ENCODE results near the gene AKAP14. TPM values are rescaled to one million over a fixed set of nuclear protein-coding genes. Genes with fewer than 3 reads are reported as not detected.
"Not testable (repeated sequence)": the region's sequence is repeated elsewhere in the genome, so short reads cannot be mapped to it uniquely, and the experiment has no call there.

Gene AKAP14
- total RNA-seq, 1 donor from 2014 or later, result not detected

DNA sequence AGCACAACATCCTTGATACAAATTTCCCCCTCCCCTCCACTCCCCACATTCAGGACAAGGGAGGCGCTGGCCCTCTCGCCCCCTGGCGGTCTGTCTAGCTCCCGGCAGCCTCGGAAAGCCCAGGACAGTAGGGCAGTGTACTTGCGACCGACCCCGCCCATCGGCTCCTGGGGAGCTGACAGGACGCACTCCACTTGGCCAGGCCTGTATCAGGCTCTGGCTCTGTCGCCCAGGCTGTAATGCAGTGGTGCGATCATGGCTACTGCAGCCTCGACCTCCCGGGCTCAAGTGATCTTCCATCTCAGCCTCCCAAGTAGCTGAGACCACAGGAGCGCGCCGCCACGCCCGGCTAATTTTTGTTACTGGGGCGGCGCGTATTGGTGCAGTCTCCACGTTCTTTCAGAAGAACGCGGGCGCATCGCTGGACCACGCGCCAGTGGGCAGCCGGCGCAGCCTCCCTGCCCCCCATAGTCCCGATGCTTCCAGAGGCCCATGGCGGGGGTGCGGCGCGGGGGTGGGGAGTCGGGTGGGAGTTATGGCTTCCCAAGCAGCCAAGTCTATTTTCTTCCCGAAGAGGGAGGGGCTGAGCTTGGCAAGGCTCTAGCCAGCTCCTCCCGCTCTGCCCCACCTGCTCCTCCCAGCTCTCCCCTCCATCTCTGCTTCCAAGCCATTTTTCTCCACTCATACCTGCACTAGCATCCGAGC lies 7.8 kb upstream of the AKAP14 start:
- H3K27me3 Mint-ChIP-seq (ENCODE audit: low read depth), result no peaks in the 10 kb centered on the region
- no peak overlapping the region for H3K27ac Mint-ChIP-seq
- peak overlapping the region; percentile 53 for H3K4me3 Mint-ChIP-seq
- TF ChIP-seq, protein P1, sequence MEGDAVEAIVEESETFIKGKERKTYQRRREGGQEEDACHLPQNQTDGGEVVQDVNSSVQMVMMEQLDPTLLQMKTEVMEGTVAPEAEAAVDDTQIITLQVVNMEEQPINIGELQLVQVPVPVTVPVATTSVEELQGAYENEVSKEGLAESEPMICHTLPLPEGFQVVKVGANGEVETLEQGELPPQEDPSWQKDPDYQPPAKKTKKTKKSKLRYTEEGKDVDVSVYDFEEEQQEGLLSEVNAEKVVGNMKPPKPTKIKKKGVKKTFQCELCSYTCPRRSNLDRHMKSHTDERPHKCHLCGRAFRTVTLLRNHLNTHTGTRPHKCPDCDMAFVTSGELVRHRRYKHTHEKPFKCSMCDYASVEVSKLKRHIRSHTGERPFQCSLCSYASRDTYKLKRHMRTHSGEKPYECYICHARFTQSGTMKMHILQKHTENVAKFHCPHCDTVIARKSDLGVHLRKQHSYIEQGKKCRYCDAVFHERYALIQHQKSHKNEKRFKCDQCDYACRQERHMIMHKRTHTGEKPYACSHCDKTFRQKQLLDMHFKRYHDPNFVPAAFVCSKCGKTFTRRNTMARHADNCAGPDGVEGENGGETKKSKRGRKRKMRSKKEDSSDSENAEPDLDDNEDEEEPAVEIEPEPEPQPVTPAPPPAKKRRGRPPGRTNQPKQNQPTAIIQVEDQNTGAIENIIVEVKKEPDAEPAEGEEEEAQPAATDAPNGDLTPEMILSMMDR (IDR thresholded peaks at IDR 0.05; ENCODE audit: unreplicated experiment), result peak; percentile 43
- peaks cover 13% of the 10 kb centered on the region for H3K4me1 Mint-ChIP-seq
- peaks cover 10% of the 10 kb centered on the region for H3K9me3 Mint-ChIP-seq
- H3K36me3 Mint-ChIP-seq, result no peaks in the 10 kb centered on the region
- DNase-seq (ENCODE audit: low spot score in 2 of 2, unreplicated experiment in 2 of 2), result peak in 1 of 2 experiments; percentile 52

DNA sequence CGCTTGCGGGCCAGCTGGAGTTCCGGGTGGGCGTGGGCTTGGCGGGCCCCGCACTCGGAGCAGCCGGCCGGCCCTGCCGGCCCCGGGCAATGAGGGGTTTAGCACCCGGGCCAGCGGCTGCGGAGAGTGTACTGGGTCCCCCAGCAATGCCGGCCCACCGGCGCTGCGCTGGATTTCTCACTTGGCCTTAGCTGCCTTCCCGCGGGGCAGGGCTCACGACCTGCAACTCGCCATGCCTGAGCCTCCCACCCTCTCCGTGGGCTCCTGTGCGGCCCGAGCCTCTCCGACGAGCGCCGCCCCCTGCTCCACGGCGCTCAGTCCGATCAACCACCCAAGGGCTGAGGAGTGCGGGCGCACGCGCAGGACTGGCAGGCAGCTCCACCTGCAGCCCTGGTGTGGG lies 5.1 kb upstream of the AKAP14 start:
- peaks cover 13% of the 10 kb centered on the region for H3K4me1 Mint-ChIP-seq
- H3K27ac Mint-ChIP-seq; H3K9me3 Mint-ChIP-seq; H3K27me3 Mint-ChIP-seq (ENCODE audit: low read depth); H3K36me3 Mint-ChIP-seq; DNase-seq (ENCODE audit: low spot score in 2 of 2, unreplicated experiment in 2 of 2); H3K4me3 Mint-ChIP-seq: not testable (repeated sequence)

DNA sequence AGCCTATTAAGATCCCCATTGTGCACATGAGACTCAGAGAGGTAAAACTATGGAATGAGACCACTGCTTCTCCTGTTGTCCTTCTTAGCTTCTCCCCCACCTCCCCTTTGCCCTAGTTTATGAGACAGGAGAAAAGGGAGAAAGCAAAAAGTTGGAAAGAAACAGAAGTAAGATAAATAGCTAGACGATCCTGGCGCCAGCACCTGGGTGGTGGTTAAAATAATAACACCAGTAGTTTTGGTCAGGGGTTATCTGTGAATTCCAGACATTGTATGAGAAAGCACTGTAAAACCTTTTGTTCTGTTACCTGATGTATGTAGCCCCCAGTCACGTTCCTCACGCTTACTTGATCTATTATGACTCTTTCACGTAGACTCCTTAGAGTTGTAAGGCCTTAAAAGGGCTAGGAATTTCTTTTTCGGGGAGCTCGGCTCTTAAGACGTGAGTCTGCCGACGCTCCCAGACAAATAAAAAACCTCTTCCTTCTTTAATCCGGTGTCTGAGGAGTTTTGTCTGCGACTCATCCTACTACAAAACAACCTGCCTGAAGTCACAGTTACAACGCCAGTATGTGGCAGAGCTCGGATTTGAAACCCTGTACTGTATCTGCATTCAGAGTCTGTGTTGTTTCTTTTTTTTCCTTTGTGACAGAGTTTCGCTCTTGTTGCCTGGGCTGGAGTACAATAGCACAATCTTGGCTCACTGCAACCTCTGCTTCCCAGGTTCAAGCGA lies 3.6 kb upstream of the AKAP14 start:
- DNase-seq (ENCODE audit: low spot score in 2 of 2, unreplicated experiment in 2 of 2); H3K9me3 Mint-ChIP-seq; H3K36me3 Mint-ChIP-seq; H3K27me3 Mint-ChIP-seq (ENCODE audit: low read depth); H3K4me3 Mint-ChIP-seq: not testable (repeated sequence)
- peaks cover 16% of the 10 kb centered on the region for H3K4me1 Mint-ChIP-seq
- peak overlapping the region; percentile 84 for H3K27ac Mint-ChIP-seq

DNA sequence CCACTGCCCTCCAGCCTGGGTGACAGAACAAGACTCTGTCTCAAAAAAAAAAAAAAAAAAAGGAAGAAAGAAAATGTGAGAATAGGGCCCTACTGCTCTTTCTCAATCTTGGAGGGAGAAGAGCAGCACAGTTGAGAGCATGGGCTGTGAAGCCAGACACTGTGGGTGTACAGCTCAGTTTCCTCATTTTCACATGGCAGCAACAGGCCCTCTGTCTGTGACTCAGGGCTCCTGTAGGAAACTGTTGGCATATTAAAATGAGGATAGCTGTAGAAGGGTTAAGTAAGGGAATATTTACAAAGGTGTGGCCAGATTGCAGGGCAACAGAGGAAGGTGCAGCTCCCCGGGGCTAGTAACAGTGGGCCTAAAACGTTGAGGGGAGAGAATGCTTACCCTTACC lies 3.4 kb downstream of the AKAP14 start:
- H3K9me3 Mint-ChIP-seq, result peaks cover 7% of the 10 kb centered on the region
- no peak for DNase-seq (ENCODE audit: low spot score in 2 of 2, unreplicated experiment in 2 of 2)
- peaks cover 3% of the 10 kb centered on the region for H3K4me1 Mint-ChIP-seq
- TF ChIP-seq, protein P1 (IDR thresholded peaks at IDR 0.05; ENCODE audit: unreplicated experiment), result no peak
- H3K36me3 Mint-ChIP-seq, result no peaks in the 10 kb centered on the region
- no peaks in the 10 kb centered on the region for H3K27me3 Mint-ChIP-seq (ENCODE audit: low read depth)
- H3K27ac Mint-ChIP-seq, result no peak overlapping the region
- H3K4me3 Mint-ChIP-seq, result no peak overlapping the region

DNA sequence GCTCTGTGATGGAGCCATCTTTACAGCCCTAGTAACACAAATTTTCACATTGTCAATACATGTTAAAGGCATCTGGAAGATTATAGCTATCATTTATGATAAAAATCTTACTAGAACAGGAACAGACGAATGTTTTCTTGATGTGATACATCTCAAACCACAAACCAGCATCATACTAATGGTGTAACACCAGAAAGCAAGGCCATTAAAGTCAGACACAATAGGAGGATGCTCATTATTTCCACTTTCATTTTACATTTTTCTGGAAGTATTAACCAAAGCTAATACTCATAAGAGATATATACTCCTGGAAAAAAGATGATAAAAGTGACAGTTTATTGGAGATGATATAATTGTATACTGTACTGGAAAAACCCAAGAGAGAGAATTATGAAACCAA lies 5.3 kb downstream of the AKAP14 start:
- no peak overlapping the region for H3K4me3 Mint-ChIP-seq
- peaks cover 7% of the 10 kb centered on the region for H3K9me3 Mint-ChIP-seq
- H3K4me1 Mint-ChIP-seq, result peaks cover 2% of the 10 kb centered on the region
- no peak for DNase-seq (ENCODE audit: low spot score in 2 of 2, unreplicated experiment in 2 of 2)
- no peaks in the 10 kb centered on the region for H3K36me3 Mint-ChIP-seq
- TF ChIP-seq, protein P1 (IDR thresholded peaks at IDR 0.05; ENCODE audit: unreplicated experiment), result no peak
- no peaks in the 10 kb centered on the region for H3K27me3 Mint-ChIP-seq (ENCODE audit: low read depth)
- no peak overlapping the region for H3K27ac Mint-ChIP-seq

DNA sequence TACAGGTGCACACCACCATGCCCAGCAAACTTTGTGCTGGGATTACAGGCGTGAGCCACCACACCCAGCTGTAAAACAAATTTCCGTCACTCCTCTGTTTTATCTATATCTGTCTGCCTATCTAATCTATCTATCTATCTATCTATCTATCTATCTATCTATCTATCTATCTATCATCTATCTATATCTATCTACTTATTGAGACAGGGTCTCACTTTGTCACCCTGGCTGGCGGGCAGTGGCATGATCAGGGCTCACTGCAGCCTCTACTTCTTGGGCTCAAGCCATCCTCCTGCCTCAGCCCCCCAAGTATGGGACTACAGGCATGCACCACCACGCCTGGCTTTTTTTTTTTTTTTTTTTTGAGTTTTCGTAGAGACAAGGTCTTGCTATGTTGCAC lies 20.6 kb downstream of the AKAP14 start:
- TF ChIP-seq, protein P1 (IDR thresholded peaks at IDR 0.05; ENCODE audit: unreplicated experiment), result no peak
- DNase-seq (ENCODE audit: low spot score in 2 of 2, unreplicated experiment in 2 of 2), result no peak
- Mint-ChIP-seq H3K27ac (no peak overlapping the region), H3K9me3 (peaks cover 19% of the 10 kb centered on the region), H3K4me3 (no peak overlapping the region), H3K27me3 (ENCODE audit: low read depth) (no peaks in the 10 kb centered on the region), H3K36me3 (no peaks in the 10 kb centered on the region), H3K4me1 (no peaks in the 10 kb centered on the region)

Measured in mesothelial cell of epicardium (in vitro differentiated cells).